ENCODE data around the gene ZNF436.

Gene ZNF436

GRCh38 chr1:23392125-23392855, 22.7 kb upstream of the ZNF436 start:
- no peaks in the 10 kb centered on the region for H3F3A ChIP-seq (ENCODE audit: insufficient read depth)
- no peak overlapping the region for H3K4me3 ChIP-seq (ENCODE audit: insufficient read depth, low read length, poor library complexity, severe bottlenecking)
- no peaks in the 10 kb centered on the region for H3K79me2 ChIP-seq (ENCODE audit: insufficient read depth, low read length)
- no peak overlapping the region for H3K4me2 ChIP-seq (ENCODE audit: low read depth, low read length, poor library complexity, severe bottlenecking)
- TF ChIP-seq CTCF (IDR thresholded peaks at IDR 0.05; ENCODE audit: insufficient read depth, low read length, poor library complexity, severe bottlenecking) = no peak
- TF ChIP-seq EZH2phosphoT487 (conservative IDR thresholded peaks at IDR 0.05; ENCODE audit: low read length) = no peak
- no peaks in the 10 kb centered on the region for H4K20me1 ChIP-seq (ENCODE audit: low read depth, low read length)
- no peaks in the 10 kb centered on the region for H3K9me2 ChIP-seq (replicated peaks; ENCODE audit: insufficient read depth, low read length)
- H3K27ac ChIP-seq (ENCODE audit: low read depth, low read length) = no peak overlapping the region
- no peak overlapping the region for H3K9ac ChIP-seq (ENCODE audit: low read length)
- no peak overlapping the region for H2AFZ ChIP-seq (ENCODE audit: low read depth, low read length, severe bottlenecking)
- H3K36me3 ChIP-seq (ENCODE audit: low read length) = no peaks in the 10 kb centered on the region
- H3K9me3 ChIP-seq (ENCODE audit: insufficient read depth, low read length) = no peaks in the 10 kb centered on the region
- no peaks in the 10 kb centered on the region for H3K27me3 ChIP-seq (ENCODE audit: low read length)

GRCh38 chr1:23389837-23390321, 20.2 kb upstream of the ZNF436 start:
- no peaks in the 10 kb centered on the region for H4K20me1 ChIP-seq (ENCODE audit: low read depth, low read length)
- no peaks in the 10 kb centered on the region for H3F3A ChIP-seq (ENCODE audit: insufficient read depth)
- no peaks in the 10 kb centered on the region for H3K9me2 ChIP-seq (replicated peaks; ENCODE audit: insufficient read depth, low read length)
- H3K4me3 ChIP-seq (ENCODE audit: insufficient read depth, low read length, poor library complexity, severe bottlenecking) = no peak overlapping the region
- H3K36me3 ChIP-seq (ENCODE audit: low read length) = no peaks in the 10 kb centered on the region
- TF ChIP-seq EZH2phosphoT487 (conservative IDR thresholded peaks at IDR 0.05; ENCODE audit: low read length) (no peak), CTCF (IDR thresholded peaks at IDR 0.05; ENCODE audit: insufficient read depth, low read length, poor library complexity, severe bottlenecking) (no peak)
- H3K4me2 ChIP-seq (ENCODE audit: low read depth, low read length, poor library complexity, severe bottlenecking) = no peak overlapping the region
- no peaks in the 10 kb centered on the region for H3K9me3 ChIP-seq (ENCODE audit: insufficient read depth, low read length)
- no peaks in the 10 kb centered on the region for H3K27me3 ChIP-seq (ENCODE audit: low read length)
- no peak overlapping the region for H2AFZ ChIP-seq (ENCODE audit: low read depth, low read length, severe bottlenecking)
- no peak overlapping the region for H3K27ac ChIP-seq (ENCODE audit: low read depth, low read length)
- no peak overlapping the region for H3K9ac ChIP-seq (ENCODE audit: low read length)
- H3K79me2 ChIP-seq (ENCODE audit: insufficient read depth, low read length) = no peaks in the 10 kb centered on the region

GRCh38 chr1:23387494-23387893, 17.9 kb upstream of the ZNF436 start:
- H3K36me3 ChIP-seq (ENCODE audit: low read length) = no peaks in the 10 kb centered on the region
- H3K4me2 ChIP-seq (ENCODE audit: low read depth, low read length, poor library complexity, severe bottlenecking) = no peak overlapping the region
- H3F3A ChIP-seq (ENCODE audit: insufficient read depth) = no peaks in the 10 kb centered on the region
- no peak overlapping the region for H3K4me3 ChIP-seq (ENCODE audit: insufficient read depth, low read length, poor library complexity, severe bottlenecking)
- H3K9me2 ChIP-seq (replicated peaks; ENCODE audit: insufficient read depth, low read length) = no peaks in the 10 kb centered on the region
- no peak overlapping the region for H3K27ac ChIP-seq (ENCODE audit: low read depth, low read length)
- no peak for TF ChIP-seq EZH2phosphoT487 (conservative IDR thresholded peaks at IDR 0.05; ENCODE audit: low read length)
- TF ChIP-seq CTCF (IDR thresholded peaks at IDR 0.05; ENCODE audit: insufficient read depth, low read length, poor library complexity, severe bottlenecking) = no peak
- H4K20me1 ChIP-seq (ENCODE audit: low read depth, low read length) = no peaks in the 10 kb centered on the region
- H3K9ac ChIP-seq (ENCODE audit: low read length) = no peak overlapping the region
- no peaks in the 10 kb centered on the region for H3K27me3 ChIP-seq (ENCODE audit: low read length)
- H3K79me2 ChIP-seq (ENCODE audit: insufficient read depth, low read length) = no peaks in the 10 kb centered on the region
- H3K9me3 ChIP-seq (ENCODE audit: insufficient read depth, low read length) = no peaks in the 10 kb centered on the region
- no peak overlapping the region for H2AFZ ChIP-seq (ENCODE audit: low read depth, low read length, severe bottlenecking)
